K562 (cell line): ENCODE results near the gene GFI1B. TPM values are rescaled to one million over a fixed set of nuclear protein-coding genes. Genes with fewer than 3 reads are reported as not detected.

ENCODE experiments used
- ASH1L ChIP-seq: fragments of 450-650 bp; IDR thresholded peaks from 2 replicates; pipeline ENCODE4 v1.6.1; 2018; ENCODE audit warnings: borderline replicate concordance, mild to moderate bottlenecking, low read depth; ENCODE audit not compliant: partially characterized antibody
- CXXC5 ChIP-seq: fragments of 250-450 bp; sonication (Bioruptor Pico); IDR thresholded peaks from 2 replicates; pipeline ENCODE4 v1.8.0; 2022; ENCODE audit warnings: inconsistent platforms, mild to moderate bottlenecking, moderate library complexity
- FOXK2 ChIP-seq, 2 experiments: fragments of 450-650 bp; IDR thresholded peaks in 1 of 2; conservative IDR thresholded peaks in 1 of 2; 2 replicates each; pipeline ENCODE4 v1.6.1; 2016; ENCODE audit warnings: low read depth in 2 of 2, mild to moderate bottlenecking in 1 of 2
- HLTF ChIP-seq: fragments of 450-650 bp; IDR thresholded peaks from 2 replicates; pipeline ENCODE4 v1.6.1; 2016
- KAT2B ChIP-seq: IDR thresholded peaks from one replicate; pipeline ENCODE4 v1.6.1; 2012; ENCODE audit warnings: low read depth, mild to moderate bottlenecking, control low read depth, inconsistent platforms, low read length, moderate library complexity
- MYC ChIP-seq, 2 experiments: fragments of 250-450 bp in 1 of 2; sonication (Bioruptor Pico) in 1 of 2; IDR thresholded peaks; 2 replicates each; pipeline versions ENCODE4 v1.5.1 to v1.6.1; 2012 to 2021; ENCODE audit warnings: low read depth in 2 of 2, borderline replicate concordance in 1 of 2, improper control_type of control experiment in 1 of 2, low read length in 1 of 2, mild to moderate bottlenecking in 1 of 2, moderate library complexity in 1 of 2
- TBL1XR1 ChIP-seq, 2 experiments: IDR thresholded peaks; 2 replicates each; pipeline ENCODE4 v1.6.1; 2012; ENCODE audit warnings: improper control_type of control experiment in 2 of 2, low read length in 2 of 2, mild to moderate bottlenecking in 1 of 2
- ZFP36 ChIP-seq: fragments of 150-350 bp; IDR thresholded peaks from 2 replicates; pipeline ENCODE4 v1.6.1; 2018; ENCODE audit warnings: low read length, low read depth; ENCODE audit not compliant: partially characterized antibody
- ZNF263 ChIP-seq: sonication (generic); formaldehyde crosslinking; IDR thresholded peaks from 2 replicates; pipeline ENCODE4 v1.8.0; 2022; ENCODE audit warnings: mild to moderate bottlenecking, missing genetic modification reagents, borderline replicate concordance
- ZNF274 ChIP-seq: IDR thresholded peaks from 2 replicates; pipeline ENCODE4 v1.6.1; 2011; ENCODE audit warnings: low read depth, mild to moderate bottlenecking, low read length, moderate library complexity, borderline replicate concordance
- polyA plus RNA-seq, 8 experiments: library from polyadenylated mRNA; depleted of rRNA in 4 of 8; stranded (reverse) in 5 of 8; unstranded in 3 of 8; fragments of >200 nt; fragmentation: Nextera tagmentation in 2 of 8; fragmentation: Illumina TruSeq in 1 of 8; extraction: Ambion mirVana in 2 of 8; extraction: Trizol in 1 of 8; gene quantifications; 2 replicates each; pipeline versions ENCODE4 v1.2.1 to v1.2.3, GENCODE V29; 2011 to 2014; ENCODE audit warnings: inconsistent platforms in 1 of 8, missing spikeins in 1 of 8
- total RNA-seq, 7 experiments: library from RNA; depleted of rRNA in 6 of 7; stranded (reverse); fragments of >200 nt in 6 of 7; fragmentation: Illumina TruSeq in 2 of 7; extraction: Trizol in 2 of 7; gene quantifications; 2 replicates each; pipeline versions ENCODE4 v1.2.1 to v1.2.3, GENCODE V29; 2011 to 2021; ENCODE audit warnings: low replicate concordance in 1 of 7
- TF ChIP-seq, protein P1 (sequence below): fragments of 450-650 bp; formaldehyde crosslinking; IDR thresholded peaks from 2 replicates; pipeline ENCODE4 v1.4.0; 2020; ENCODE audit warnings: mild to moderate bottlenecking, moderate library complexity
- TF ChIP-seq, protein P2 (sequence below): fragments of 250-450 bp; sonication (Bioruptor Pico); IDR thresholded peaks from 2 replicates; pipeline ENCODE4 v1.8.0; 2022; ENCODE audit warnings: moderate library complexity, mild to moderate bottlenecking, inconsistent platforms
- TF ChIP-seq, protein P3 (sequence below): sonication (generic); formaldehyde crosslinking; IDR thresholded peaks from 2 replicates; pipeline ENCODE4 v1.8.1; 2022; ENCODE audit warnings: missing genetic modification reagents
- TF ChIP-seq, protein P4 (sequence below): fragments of 450-650 bp; IDR thresholded peaks from 2 replicates; pipeline ENCODE4 v1.6.1; 2016; ENCODE audit warnings: mild to moderate bottlenecking
- TF ChIP-seq, protein P5 (sequence below): fragments of 250-450 bp; sonication (Bioruptor Pico); IDR thresholded peaks from 2 replicates; pipeline ENCODE4 v1.8.0; 2022; ENCODE audit warnings: inconsistent platforms, mild to moderate bottlenecking, moderate library complexity, borderline replicate concordance
- TF ChIP-seq, protein P6 (sequence below): fragments of 450-650 bp; formaldehyde crosslinking; IDR thresholded peaks from 2 replicates; pipeline ENCODE4 v1.4.0; 2022; ENCODE audit warnings: mild to moderate bottlenecking, moderate library complexity

GFI1B gene
- total and polyA plus RNA-seq, 9 of the 15 experiments (the other 6 are each of a cell fraction or from before 2014, with no cell fraction given), result 8.0 to 75.7 (median 34.5) TPM

DNA sequence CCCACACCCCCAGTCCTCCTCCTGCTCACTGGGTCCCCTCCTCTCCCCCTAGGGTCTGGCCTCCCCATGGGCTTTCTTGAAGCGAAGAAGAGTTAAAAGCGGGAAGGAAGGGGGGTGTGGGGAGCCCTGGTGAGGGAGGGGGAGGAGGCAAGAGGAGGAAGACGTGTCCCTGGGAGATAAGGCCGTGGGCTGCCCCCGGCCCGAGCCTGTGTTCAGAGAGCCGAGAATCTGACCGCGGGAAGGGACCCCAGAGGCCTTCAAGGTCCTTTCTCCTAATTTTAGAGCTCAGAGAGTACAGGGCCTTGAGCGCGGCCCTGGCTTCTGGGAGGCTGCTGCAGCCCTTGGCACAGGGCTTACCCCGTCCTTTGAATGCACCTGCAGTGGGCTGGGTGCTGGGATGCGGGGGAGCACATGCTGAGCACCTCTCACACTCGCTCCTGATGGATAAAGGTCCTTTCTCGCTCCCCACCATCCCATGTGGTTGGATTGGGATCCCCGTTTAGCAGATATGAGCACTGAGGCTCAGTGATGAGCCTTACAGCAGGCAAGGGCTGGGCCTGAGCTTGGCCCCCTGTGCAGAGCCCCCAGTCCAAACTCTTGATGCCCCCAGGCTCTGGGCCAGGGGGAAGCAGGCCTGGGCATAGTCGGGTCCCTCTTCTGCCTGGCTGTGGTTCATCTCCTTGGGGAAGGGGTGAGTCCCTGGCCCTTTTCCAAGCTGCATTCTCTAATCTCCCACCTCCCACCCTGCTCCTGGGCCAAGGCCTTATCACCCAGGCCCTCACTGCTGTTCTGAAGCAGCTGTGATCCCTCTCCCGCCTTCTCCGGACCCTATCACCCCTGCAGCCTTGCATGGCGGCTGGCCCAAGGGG, 5.9 kb downstream of the GFI1B start (continued):
- TF ChIP-seq HLTF (0 out of 2 replicates have a peak, but pooled peaks have one; percentile 53), CXXC5 (peak; percentile 80), ASH1L (no peak), TBL1XR1 (IDR thresholded peaks at IDR 0.05; ENCODE audit: low read length in 2 of 2) (peak in 1 of 2 experiments; percentile 62; a peak in 2 of 4 replicates), MYC (IDR thresholded peaks at IDR 0.05; ENCODE audit: low read depth, low read length) (peak; percentile 26; the same call in 1 of the 2 replicates), MYC (CRISPR knock-in tag; IDR thresholded peaks at IDR 0.05; ENCODE audit: borderline replicate concordance, low read depth) (peak; percentile 55; the same call in 1 of the 2 replicates), FOXK2 (conservative IDR thresholded peaks at IDR 0.05 in 1 of 2, IDR thresholded peaks at IDR 0.05 in 1 of 2; ENCODE audit: low read depth in 2 of 2) (0 out of 4 replicates have a peak, but pooled peaks of 1 of the 2 experiments have one; percentile 26), ZNF274 (0 out of 2 replicates have a peak, but pooled peaks have one; percentile 48), ZNF263 (CRISPR knock-in tag) (peak; percentile 94), ZFP36 (peak; percentile 44), KAT2B (no peak)
- TF ChIP-seq, protein P1, sequence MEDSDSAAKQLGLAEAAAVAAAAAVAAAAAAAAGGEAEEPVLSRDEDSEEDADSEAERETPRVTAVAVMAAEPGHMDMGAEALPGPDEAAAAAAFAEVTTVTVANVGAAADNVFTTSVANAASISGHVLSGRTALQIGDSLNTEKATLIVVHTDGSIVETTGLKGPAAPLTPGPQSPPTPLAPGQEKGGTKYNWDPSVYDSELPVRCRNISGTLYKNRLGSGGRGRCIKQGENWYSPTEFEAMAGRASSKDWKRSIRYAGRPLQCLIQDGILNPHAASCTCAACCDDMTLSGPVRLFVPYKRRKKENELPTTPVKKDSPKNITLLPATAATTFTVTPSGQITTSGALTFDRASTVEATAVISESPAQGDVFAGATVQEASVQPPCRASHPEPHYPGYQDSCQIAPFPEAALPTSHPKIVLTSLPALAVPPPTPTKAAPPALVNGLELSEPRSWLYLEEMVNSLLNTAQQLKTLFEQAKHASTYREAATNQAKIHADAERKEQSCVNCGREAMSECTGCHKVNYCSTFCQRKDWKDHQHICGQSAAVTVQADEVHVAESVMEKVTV (CRISPR knock-in tag), result no peak
- TF ChIP-seq, protein P2, sequence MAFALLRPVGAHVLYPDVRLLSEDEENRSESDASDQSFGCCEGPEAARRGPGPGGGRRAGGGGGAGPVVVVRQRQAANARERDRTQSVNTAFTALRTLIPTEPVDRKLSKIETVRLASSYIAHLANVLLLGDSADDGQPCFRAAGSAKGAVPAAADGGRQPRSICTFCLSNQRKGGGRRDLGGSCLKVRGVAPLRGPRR (CRISPR knock-in tag), result 0 out of 2 replicates have a peak, but pooled peaks have one; percentile 26
- TF ChIP-seq, protein P3, sequence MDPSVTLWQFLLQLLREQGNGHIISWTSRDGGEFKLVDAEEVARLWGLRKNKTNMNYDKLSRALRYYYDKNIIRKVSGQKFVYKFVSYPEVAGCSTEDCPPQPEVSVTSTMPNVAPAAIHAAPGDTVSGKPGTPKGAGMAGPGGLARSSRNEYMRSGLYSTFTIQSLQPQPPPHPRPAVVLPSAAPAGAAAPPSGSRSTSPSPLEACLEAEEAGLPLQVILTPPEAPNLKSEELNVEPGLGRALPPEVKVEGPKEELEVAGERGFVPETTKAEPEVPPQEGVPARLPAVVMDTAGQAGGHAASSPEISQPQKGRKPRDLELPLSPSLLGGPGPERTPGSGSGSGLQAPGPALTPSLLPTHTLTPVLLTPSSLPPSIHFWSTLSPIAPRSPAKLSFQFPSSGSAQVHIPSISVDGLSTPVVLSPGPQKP (CRISPR knock-in tag), result no peak
- TF ChIP-seq, protein P4, sequence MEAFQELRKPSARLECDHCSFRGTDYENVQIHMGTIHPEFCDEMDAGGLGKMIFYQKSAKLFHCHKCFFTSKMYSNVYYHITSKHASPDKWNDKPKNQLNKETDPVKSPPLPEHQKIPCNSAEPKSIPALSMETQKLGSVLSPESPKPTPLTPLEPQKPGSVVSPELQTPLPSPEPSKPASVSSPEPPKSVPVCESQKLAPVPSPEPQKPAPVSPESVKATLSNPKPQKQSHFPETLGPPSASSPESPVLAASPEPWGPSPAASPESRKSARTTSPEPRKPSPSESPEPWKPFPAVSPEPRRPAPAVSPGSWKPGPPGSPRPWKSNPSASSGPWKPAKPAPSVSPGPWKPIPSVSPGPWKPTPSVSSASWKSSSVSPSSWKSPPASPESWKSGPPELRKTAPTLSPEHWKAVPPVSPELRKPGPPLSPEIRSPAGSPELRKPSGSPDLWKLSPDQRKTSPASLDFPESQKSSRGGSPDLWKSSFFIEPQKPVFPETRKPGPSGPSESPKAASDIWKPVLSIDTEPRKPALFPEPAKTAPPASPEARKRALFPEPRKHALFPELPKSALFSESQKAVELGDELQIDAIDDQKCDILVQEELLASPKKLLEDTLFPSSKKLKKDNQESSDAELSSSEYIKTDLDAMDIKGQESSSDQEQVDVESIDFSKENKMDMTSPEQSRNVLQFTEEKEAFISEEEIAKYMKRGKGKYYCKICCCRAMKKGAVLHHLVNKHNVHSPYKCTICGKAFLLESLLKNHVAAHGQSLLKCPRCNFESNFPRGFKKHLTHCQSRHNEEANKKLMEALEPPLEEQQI, result no peak
- TF ChIP-seq, protein P5, sequence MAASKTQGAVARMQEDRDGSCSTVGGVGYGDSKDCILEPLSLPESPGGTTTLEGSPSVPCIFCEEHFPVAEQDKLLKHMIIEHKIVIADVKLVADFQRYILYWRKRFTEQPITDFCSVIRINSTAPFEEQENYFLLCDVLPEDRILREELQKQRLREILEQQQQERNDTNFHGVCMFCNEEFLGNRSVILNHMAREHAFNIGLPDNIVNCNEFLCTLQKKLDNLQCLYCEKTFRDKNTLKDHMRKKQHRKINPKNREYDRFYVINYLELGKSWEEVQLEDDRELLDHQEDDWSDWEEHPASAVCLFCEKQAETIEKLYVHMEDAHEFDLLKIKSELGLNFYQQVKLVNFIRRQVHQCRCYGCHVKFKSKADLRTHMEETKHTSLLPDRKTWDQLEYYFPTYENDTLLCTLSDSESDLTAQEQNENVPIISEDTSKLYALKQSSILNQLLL (CRISPR knock-in tag), result no peak
- TF ChIP-seq, protein P6, sequence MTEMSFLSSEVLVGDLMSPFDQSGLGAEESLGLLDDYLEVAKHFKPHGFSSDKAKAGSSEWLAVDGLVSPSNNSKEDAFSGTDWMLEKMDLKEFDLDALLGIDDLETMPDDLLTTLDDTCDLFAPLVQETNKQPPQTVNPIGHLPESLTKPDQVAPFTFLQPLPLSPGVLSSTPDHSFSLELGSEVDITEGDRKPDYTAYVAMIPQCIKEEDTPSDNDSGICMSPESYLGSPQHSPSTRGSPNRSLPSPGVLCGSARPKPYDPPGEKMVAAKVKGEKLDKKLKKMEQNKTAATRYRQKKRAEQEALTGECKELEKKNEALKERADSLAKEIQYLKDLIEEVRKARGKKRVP (CRISPR knock-in tag), result no peak
